ENCODE results near the gene G3BP1.
A peak's percentile ranks its signal among the peaks of the same experiment; 100 is the strongest.
"Not testable (repeated sequence)": the region's sequence is repeated elsewhere in the genome, so short reads cannot be mapped to it uniquely, and the experiment has no call there.

G3BP1 gene

DNA sequence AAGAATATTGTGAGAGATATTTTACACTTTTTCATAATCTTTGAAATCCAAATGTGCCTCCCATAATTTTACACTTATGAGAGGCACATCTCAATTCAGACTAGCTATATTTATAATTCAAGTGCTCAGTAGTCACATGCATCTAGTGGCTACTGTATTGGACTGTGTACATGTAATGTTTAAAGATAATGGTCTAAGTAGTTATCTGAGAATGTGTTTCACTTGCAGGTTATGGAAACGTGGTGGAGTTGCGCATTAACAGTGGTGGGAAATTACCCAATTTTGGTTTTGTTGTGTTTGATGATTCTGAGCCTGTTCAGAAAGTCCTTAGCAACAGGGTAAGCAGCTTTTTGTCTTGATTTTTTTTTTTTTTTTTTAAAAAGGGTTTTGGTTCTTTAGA lies 28.8 kb downstream of the G3BP1 start:
- no peak for DNase-seq

DNA sequence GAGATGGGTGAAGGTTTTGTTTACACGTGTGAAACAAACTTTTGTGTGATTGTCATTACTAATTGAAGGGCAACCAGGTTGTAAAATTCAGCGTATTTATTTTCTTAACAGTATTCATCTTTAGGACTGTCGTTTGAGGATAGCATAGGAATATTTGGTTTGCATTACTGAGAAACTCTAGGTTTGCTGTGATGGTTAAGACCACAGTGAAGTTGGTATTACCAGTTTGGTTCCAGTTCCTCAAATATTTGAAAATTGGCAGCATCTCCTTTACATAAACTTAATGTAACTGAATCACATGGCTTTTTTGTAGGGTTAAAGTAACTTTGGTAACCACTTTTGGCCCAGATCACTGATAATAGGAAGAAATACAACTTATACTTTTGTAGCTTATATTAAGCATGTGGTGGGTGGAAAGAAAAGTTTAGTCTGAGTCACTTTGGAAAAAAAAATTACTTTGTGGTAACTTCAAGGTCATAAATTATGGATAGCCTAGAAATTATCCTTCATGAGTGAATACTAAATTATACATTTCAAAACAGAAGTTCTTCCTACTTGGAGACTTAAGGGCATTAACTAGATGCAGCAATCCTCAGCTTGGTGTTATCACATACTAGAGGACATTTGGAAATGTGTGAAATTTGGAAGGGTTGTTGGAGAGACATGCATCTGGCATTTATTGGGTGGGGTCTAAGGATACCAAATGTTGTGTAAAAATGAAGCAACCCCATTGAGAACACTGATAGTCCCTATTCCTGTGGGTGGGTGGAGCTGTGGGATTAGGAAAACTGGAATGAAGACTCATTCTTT lies 33.9 kb downstream of the G3BP1 start:
- DNase-seq: no peak

DNA sequence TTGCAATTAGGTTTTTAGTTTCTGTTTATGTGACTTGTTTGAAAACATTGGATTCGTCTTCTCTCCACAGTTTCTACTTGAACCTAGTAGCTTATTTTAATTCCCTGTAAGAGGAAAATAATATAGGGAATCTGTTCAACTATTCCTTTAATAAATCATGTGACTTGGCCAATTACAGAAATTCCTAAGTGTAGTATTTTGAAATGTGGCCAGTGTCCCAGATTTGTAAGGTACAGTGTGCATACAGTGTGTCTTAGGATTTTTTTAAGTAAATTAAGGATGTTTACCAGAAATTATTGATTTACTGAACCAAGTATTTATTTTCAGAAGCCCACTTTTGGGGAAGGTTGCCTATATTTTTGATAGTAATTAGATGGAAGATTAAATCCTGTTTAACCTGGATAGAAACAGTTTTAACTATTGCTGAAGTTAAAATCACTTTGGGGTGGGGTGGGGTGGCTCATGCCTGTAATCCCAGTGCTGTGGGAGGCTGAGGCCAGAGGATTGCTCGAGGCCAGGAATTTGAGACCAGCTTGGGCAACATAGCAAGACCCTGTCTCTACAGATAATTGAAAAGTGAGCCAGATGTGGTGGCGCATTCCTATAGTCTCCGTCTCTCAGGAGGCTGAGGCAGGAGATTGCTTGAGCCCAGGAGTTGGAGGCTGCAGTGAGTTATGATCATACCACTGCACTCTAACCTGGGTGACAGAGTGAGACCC lies 36.9 kb downstream of the G3BP1 start:
- DNase-seq: no peak

DNA sequence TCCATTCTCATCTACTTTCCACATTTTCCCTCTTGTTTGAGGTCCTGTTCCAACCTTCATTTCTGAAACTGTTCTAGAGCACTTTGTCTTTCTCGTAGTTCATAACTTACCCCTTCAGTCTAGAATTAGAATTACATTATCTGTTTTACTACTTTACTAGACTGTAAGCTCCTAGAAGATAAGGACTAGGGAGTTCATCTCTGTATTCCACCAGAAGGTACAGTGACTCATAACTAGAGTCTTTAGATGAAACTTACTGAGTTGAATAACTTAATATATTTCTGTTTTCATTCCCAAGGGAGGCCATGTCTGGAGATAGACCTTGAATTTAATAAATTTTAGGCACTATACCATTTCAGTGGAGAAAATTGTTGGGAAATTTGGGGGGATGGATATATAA lies 38.7 kb downstream of the G3BP1 start:
- DNase-seq: no peak

DNA sequence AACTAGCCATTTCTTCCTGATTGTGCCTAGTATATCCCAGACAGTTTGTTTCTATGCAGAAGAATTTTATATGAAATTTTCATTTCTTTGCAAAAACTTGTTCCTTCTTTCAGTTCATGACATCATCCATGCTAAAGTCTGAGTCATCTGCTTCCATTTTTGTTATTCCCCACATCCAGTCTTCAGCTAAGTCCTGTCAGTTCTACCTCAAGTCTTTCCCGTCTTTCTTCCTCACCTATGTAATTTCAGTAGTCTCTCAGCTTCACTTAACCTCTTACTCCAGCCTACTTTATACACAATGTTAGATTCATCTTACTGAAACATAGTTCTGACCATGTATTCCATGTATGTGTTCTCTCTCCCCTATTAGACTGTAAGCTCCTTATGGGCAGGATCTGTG lies 39.1 kb downstream of the G3BP1 start:
- no peak for DNase-seq

DNA sequence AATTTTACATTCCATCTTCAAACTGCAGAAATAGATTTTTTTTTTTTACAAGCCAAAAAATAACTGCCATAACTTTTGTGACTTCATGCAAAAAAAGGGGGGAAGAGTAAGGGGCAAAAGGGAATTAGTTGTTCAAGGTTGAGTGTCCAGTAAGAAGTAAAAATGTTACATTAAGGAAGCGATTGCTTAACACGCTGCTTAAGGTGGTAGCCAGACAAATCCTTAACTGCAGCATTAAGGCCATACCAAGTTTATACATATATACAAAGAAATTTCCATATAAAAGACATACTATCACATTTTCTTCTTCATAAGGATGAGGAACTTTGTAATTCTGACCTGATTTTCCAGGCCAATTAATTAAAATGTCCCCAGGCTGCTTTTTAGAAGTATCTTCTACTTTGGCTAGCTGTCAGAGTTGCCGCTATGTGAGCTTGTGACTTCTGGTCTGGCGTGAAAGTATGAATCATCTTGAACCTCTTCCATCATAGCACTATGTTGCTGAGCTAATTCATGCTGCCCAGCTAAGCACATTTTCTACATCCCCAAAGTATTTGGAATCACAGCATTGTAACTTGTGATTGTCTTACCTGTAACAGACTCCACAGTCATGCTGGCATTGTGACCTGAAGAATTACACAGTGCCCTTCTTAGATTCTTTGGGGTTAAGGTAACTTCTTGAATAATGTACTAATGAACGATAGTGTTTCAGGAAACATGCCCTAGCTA lies 40.0 kb downstream of the G3BP1 start:
- DNase-seq: no peak

DNA sequence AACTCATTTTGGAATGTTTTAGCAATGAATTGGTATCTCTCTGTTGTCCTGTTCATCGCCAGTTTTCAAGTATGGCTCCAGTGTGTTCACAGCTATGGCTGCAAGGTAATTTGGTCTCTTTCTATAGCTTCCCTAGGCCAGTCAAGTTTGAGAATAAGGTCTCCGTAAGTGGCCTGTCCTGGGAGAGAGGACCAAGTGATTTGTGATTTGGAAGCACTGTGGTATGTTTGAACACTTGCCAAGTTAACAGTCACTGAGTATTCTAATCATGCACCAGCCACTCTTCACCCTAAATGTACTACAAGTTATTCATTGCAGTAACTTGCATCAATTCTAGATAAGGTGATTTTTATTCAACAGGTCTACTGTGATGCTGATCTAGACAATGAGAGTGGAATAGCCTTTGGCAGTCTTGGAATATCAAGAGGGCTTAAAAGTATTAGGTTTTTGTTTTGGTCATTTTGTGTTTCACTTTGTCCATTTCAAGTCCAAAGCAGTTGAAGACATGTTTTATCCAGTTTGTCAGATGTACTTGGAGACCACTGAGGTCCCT lies 41.1 kb downstream of the G3BP1 start:
- no peak for DNase-seq

DNA sequence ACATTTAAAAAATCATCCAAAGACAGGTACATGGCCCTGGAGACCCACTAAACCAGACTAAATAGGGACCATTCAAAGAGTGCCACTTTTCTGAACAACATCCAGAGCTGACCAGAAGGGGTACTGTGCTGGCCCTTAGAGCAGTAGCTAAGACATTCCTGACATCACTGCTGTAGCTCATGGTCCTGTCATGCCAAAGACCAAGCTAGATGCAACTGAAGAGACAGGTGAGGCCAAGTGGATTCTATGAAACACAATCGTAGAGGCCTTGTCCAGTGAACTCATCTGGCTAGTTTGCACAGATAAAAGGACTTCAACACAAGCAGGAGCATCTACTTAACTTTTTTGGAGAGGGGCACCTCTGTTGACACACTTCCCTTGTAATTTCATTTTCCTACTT lies 43.3 kb downstream of the G3BP1 start:
- no peak for DNase-seq

DNA sequence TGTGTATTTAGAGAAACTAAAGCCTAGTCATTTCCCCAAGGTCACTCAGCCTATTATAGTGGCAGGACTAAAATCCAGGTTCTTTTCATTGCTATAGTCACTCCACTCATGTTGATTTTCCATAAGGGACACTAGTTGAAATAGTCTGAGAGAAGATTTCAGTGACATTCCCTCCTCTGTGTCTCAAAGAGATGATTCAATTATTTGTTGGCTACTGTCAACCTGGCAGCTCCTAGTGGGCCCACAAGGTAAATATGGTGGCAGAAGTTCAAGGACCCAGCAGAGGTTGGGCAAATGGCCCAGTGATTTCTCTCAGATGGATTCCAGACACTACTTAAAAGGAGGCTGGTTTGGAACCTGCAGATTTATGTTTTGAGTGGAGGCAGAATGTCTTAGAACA lies 48.1 kb downstream of the G3BP1 start:
- peak; percentile 6 for DNase-seq

DNA sequence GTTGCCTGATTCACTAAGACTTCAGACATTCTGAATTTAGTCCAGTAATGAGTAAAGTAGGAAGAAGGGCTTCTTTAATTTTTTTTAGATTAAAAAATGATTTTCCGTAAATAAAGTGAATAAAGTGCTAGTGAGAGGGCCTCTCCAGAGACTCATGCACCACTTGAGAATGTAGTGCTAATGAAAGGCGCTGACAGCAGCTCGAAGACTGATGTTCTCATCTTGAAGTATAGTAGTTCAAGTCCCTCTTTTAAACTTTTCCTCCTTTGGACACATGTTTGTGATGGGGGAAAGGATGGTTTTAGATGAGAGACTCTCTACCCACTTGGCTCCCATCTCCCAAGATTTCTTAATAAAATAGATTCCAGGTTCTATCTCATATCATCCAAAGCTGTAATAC lies 48.5 kb downstream of the G3BP1 start:
- DNase-seq: no peak

DNA sequence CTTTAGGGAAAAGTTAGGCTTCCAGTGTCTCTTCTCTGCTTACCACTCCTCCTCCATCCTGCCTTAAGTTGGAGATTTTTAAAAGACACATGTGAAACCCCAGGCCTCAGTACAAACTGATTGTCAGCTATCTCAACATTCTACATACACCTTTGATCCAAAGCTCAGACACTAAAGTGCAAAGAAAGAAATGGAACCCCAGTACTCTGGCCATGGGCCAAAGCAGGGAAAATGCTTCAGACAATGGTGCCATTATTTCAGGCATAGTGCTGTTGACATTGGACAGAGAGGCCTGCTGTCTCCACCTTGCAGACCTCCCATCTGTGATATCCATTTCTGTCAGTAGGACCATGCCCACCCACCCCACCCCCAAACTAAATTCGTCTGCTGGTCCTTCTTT lies 49.1 kb downstream of the G3BP1 start:
- peak; percentile 39 for DNase-seq

DNA sequence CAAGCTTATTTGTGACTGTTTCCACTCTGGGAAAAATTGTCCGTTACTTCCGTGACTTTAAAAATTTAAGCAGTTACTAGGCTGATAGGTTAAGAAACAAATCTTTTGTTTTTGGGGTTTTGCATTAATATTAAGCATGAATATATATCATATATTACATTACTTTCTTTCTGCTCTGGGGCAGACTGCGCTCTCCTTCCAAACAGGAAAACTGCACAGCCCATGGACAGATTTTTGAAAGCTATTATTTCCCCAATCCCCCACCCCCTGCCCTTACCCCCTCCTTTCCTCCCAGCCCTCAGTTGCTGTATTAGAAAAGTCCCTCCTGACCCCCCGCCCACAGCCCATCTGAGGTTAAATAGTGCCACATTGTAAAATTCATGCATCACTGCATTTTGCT lies 50.4 kb downstream of the G3BP1 start:
- DNase-seq: no peak

DNA sequence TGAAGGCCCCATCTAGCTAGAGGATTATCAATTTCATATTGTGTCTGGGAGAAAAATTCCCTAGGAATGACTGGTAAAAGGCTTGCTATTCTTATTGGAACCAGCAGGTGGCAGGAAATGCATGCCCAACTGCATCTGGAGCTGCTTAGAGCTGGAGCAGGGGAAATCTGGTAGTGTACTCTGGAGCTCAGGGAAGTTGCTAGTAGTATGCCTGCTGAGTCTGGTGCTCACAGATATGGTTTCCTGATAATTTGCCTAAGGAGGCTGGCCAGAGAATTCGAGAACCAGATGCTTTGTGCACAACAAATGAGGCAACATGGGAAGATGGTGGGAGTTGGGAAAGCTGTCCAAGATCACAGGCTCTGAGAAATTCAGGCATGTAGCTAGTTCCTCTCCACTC lies 53.7 kb downstream of the G3BP1 start:
- DNase-seq: peak; percentile 79

DNA sequence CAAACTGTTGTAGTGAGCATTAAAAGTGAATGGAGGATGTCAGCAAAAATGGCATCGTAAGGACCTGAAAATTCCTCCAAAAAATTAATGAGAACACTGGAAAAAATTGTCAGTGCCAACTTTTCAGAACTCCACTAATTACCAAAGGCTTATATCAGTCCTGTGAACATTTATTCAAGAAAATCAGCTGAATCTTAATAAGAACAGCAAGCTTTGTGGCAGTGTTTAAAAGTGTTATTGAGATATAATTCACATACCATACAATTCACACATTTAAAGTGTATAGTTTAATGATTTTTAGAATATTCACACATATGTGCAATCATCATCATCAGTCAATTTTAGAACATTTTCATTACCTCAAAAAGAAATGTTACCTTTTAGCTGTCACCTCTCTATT lies 57.6 kb downstream of the G3BP1 start:
- DNase-seq: no peak

DNA sequence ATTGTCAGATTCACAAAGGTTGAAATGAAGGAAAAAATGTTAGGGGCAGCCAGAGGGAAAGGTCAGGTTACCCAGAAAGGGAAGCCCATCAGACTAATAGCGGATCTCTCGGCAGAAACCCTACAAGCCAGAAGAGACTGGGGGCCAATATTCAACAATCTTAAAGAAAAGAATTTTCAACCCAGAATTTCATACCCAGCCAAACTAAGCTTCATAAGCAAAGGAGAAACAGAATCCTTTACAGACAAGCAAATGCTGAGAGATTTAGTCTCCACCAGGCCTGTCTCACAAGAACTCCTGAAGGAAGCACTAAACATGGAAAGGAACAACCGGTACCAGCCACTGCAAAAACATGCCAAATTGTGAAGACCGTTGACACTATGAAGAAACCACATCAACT lies 61.1 kb downstream of the G3BP1 start:
- DNase-seq: not testable (repeated sequence)

DNA sequence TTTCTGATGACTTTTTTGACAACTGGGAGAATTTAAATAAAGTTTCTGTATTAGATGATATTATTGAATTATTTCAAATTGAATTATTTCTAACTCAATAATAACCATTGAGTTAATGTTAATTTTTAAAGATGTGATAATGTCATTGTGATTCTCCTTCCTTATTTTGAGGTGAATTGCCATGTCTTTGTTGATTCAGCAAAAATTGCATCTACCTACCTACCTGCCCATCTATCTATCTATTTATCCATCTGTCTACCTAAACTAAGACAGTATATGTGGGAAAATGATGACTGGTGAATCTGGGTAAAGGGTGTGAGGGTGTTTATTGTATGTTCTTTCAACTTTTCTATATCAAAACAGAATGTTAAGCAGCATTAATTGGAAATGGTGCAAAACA lies 75.0 kb downstream of the G3BP1 start:
- DNase-seq: no peak

DNA sequence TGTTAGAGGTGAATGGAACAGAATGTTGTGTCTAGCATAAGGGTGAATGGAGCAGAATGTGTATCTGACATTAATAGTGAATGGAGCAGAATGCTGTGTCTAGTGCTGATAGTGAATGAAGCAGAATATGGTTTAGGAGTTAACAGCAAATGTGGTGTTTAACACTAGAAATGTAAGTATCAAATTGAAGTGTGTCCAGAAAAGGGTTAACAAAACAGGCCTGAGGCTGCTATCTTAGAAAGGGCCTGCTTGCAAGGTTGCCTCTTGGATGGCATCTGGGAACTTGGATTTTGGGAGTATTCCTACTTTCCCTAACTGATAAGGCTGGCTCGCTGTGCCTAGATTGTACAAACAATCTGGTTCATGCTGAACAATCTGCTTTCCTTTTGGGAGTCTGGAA lies 76.1 kb downstream of the G3BP1 start:
- no peak for DNase-seq

DNA sequence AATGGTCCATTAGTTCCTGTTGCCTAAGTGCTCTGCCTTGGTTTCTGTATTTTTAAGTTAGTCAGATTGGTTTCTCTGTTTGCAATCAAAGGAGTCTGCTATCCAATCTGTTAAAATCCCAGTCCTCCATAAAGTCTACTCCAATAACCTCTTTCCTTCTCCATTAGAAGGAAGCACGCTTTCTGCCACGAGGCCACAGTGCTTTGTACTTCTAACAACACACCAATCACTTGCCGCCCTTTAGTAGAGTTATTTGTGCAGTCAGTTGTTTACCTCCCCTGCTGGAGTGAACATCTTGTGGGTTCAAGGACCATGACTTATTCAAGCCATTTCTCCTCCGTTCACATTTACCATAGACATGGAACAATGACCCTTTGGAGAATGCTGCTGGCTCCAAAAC lies 83.9 kb downstream of the G3BP1 start:
- DNase-seq: peak; percentile 31

DNA sequence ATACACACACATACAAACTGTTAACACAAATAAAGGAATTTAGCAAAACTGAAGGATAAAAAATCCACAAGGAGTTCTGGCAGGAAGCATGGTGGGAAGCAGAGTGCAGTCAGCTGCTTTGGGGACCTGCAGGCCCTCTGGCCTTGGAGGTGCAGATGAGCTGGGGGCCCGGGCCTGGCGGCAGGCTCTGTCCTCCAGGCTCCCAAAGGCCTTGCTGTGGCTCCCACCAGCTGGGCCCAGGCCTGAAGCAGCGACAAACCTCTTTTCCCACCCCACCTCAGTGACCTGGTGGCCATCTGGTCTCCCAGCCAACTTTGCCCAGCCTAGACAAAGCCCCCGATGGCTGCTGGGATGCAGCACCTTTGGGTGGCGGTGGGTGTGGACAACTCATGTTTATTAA lies 85.1 kb downstream of the G3BP1 start:
- DNase-seq: no peak

DNA sequence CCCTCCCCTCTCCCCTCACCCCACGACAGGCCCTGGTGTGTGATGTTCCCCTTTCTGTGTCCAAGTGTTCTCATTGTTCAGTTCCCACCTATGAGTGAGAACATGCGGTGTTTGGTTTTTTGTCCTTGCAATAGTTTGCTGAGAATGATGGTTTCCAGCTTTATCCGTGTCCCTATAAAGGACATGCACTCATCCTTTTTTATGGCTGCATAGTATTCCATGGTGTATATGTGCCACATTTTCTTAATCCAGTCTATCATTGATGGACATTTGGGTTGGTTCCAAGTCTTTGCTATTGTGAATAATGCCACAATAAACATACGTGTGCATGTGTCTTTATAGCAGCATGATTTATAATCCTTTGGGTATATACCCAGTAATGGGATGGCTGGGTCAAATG lies 89.1 kb downstream of the G3BP1 start:
- DNase-seq: not testable (repeated sequence)
